GM18511 (cell line): Measurements from ENCODE around the gene EXOC7.

ENCODE experiments used
- ATAC-seq: cut with Tn5 transposase; IDR thresholded peaks from one replicate; pipeline ENCODE4 v1.9.1; 2021; ENCODE audit warnings: mild to moderate bottlenecking, moderate library complexity; ENCODE audit not compliant: unreplicated experiment

Gene EXOC7, protein sequence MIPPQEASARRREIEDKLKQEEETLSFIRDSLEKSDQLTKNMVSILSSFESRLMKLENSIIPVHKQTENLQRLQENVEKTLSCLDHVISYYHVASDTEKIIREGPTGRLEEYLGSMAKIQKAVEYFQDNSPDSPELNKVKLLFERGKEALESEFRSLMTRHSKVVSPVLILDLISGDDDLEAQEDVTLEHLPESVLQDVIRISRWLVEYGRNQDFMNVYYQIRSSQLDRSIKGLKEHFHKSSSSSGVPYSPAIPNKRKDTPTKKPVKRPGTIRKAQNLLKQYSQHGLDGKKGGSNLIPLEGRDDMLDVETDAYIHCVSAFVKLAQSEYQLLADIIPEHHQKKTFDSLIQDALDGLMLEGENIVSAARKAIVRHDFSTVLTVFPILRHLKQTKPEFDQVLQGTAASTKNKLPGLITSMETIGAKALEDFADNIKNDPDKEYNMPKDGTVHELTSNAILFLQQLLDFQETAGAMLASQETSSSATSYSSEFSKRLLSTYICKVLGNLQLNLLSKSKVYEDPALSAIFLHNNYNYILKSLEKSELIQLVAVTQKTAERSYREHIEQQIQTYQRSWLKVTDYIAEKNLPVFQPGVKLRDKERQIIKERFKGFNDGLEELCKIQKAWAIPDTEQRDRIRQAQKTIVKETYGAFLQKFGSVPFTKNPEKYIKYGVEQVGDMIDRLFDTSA

DNA sequence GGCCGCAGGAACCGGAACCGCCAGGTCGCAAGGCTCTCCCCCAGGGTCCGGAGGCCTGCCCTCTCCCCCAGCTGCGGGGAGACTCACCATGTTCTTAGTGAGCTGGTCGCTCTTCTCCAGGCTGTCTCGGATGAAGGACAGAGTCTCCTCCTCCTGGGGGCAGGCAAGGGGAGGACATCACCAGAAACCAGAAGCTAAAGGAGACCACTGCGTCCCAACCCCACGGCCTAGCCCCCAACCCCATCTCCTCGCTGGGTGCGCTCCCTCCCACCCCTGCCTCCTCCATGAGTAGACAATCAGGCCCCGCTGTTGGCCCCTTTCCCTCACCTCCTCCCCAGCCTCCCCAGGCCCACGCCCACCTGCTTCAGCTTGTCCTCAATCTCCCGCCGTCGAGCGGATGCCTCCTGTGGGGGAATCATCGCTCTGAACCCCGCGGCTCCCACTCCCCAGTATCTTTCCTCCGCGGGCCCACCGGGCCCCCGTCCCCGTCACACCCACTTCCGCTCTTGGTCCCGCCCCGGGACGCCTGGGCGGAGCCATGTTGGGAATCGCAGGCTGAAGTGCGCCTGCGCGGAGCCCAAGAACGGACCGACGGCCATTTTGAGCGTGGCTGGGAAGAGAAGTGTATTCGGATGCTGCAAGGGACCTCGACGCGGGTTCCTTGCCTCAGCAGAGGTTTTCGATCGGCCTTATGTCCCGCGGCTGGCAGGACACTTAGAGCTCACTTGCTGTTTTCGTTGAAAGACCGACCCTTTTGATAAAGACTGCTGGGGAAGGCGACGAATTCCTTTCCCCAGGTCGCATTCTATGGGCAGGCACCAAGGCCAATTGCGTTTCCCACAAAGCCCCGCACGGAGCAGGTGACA is at the start of gene EXOC7:
EXOC7 (minus strand) TSS at position 514 of the 866 bp plus-strand sequence; CDS start at position 419, 95 bp downstream.
- peak; percentile 80 for ATAC-seq

DNA sequence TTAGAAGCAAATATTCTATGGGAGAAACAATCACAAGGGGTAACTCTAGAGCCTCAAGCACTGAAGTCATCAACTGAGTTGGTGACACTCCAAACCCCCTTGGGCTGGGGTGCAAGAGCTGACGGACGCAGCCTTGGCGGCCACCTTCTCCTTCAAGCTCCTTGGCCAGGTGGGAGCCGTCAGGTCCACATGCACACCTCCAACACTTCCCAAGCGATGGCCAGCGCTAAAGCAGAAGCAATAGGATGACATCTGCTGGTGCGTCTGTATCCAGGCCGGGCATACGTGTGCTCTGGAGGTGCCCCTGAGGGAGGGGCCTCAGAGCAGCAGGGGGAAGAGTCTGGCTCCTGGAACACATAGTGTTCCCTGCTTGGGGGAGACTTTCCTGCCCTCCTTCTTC is 49.6 kb upstream of the EXOC7 start:
- no peak for ATAC-seq

DNA sequence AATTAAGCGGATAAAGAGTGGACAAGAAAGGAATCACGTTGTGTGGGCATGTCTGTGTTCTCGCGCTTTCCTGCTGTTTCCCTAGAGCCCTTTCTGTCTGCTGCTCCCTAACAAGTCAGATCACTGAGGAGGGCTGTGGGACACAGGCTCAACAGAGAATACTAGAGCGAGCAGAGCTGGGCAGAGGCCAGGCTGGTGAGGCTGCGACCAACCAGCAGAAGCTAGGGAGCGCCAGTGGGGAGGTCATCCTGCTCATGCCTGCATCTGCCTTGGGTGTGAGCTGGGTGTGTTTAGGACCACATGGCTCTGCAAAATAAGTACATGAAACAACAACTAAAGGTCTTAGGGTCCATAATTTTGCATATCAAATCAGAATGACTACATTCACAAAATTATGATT is 49.0 kb upstream of the EXOC7 start:
- no peak for ATAC-seq

DNA sequence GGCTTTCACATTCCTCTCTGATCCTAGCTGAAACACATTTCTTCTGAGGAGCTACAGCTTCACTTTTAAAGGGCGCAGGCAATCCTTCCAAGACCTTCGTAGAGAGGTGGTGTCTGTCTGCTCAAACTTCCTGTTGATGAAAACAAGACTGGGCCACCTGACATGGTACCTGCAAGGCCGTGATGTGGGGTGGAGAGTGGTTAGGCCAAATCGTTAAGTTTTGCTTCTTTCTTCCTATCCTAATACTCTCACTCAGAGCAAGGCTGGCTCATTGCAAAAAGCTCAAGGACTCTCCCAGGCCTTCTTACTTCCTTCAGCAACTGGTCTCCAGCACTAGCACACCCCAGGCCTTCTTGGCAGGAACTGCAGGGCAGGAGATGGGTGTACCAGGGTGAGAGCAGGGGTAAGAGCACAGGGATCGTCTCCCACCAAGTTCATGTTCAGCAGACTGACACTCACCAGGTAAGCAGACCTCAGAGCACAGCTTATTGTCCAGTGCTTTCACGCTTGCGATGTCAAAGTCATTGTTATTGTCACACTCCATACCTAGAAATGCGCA is 48.4 kb upstream of the EXOC7 start:
- ATAC-seq, result no peak

DNA sequence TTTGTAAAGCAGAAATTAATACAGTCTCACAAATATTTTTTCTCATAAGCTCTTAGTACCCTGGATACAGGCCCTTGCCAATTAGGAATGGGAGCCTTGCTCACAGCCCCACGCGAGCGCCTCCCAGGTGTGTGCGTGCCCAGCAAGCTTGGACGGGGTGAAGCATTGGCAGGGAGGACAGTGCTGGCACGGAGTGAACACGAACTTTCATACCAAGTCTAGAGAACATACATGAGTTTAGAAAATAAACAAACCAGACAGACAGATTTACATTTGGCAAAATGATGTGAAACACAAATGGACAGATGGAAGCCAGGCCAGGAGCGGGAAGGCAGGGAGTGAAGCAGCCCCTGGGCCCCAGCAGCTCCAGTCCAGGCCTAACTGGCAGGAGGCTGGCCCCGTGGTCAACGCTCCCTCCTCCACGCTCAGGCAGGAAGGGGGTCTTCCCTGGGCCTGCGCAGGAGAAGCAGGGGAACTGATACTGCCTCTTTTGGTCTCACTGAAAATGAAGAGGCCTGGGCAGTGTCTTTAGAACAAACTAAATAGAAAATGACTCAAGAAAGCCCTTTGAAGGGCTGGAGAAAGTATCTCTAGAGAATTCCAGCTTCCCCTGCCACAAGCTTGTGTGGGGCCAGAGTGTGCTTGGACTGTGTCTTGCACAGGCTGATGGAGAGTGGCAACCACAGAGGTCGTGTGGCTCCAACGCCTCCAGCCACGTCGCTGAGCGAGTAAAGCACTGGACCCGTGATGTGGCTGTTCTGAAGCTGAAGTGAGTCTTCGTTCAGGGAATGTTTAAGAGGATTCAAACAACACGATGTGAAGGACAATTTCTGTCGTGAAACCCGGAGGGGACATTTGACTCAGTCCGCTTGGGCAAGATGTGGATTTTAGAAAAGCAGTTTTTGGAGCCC is 47.4 kb upstream of the EXOC7 start:
- no peak for ATAC-seq

DNA sequence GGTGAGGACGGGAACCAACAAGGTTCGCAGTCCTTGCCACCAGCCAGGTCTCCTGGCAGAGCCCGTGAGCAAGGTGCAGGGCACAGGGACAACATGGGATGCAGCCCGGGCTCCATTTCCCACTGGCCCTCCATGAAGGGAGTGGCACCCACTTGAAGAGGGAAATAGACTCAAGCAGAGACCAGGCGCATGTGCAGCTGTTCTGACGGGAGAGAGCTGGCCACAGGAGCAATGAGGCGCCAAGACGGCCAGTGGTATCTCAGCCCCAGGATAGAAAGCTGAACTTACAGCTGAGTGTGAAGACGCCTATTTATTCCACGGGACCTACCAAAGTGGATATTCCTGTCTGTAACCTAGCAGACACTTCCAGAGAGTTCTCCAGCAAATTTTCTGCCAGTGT is 45.6 kb upstream of the EXOC7 start:
- no peak for ATAC-seq

DNA sequence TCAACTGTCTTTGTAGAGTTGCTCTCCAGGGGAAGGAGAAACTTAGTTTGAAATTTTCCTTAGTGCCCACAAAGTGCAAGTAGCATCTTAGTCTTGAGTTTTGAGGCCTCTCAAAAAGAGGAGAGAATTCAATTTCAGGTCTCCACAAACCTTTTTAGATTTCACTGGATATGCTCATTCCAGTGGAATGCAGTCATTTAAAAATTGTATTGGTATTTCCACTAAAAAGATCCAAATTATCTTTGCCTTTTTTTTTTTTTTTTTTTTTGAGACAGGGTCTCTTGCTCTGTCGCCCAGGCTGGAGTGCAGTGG is 44.4 kb upstream of the EXOC7 start:
- no peak for ATAC-seq

DNA sequence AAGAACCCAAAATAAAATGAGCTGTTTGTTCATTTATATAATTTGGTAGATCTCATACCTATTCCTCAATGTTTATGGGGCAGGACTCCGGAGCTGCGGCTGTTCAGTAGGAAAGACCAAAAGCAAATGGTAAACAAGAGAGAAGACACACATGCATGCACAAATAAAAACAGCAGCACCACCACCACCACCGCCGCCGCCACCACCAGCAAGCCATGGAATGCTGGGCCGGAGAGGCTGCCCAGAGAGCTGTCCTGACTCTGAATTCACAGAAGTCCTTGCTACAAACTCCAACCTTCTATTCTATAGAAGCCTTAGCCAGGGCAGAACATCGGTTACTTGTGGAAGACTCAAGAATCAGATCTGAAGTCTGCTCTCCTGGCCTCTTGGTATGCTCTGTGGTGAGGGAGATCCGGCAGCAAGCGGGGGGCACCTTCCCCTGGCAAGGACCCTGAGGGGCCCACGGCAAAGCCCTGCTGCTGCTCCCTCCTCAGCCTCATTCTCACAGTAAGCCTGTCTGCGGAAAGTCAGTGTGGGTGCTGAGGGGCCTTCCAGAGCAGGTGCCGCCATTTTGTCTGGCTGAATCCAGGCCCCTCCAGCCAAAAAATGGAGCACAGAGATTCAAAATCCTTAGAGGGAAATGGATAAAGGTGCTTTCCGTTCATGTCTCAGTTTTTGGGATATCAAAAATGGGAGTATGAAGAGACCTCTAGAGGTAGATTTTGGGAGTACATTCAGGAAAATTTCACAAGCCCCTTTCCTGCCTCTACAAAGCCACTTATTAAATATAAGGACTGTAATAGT is 43.8 kb upstream of the EXOC7 start:
- no peak for ATAC-seq

DNA sequence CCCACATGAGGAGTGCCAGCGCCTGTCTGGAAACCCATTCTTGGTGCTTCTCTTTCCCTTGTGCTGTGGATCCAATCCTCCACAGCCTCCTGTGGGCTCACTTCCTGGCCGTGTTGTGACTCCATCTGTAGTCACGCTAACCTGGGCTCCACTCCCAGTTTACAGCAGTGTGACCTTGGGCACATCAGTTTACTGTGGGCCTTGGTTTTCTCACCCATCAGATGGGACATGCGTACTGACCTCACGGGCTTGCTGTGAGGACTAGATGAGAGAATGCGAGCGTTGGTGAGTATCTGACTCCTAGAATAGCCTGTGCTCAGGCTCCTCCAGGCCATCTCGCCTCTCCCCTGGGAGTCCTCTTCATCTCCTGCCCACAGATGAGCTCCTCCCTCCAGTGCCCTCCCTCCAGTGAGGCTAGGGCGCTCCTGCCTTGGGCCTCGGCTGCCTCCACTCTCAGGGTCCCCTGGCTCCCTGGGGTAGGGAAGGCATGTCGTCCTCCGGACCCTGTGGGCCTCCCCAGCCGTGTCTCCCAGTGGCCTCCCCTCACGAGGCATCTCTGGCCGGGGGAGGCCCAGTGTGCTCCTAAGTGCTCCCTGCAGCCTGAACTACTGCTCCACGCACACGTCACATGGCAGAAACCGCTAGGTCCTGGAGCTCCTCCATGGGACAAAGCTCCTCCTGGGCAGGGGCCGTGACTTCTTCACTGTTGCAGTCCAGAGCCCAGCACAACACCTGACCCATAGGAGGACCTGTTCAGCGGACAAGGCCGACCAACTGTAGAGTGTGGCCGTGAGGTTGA is 42.7 kb upstream of the EXOC7 start:
- ATAC-seq, result no peak

DNA sequence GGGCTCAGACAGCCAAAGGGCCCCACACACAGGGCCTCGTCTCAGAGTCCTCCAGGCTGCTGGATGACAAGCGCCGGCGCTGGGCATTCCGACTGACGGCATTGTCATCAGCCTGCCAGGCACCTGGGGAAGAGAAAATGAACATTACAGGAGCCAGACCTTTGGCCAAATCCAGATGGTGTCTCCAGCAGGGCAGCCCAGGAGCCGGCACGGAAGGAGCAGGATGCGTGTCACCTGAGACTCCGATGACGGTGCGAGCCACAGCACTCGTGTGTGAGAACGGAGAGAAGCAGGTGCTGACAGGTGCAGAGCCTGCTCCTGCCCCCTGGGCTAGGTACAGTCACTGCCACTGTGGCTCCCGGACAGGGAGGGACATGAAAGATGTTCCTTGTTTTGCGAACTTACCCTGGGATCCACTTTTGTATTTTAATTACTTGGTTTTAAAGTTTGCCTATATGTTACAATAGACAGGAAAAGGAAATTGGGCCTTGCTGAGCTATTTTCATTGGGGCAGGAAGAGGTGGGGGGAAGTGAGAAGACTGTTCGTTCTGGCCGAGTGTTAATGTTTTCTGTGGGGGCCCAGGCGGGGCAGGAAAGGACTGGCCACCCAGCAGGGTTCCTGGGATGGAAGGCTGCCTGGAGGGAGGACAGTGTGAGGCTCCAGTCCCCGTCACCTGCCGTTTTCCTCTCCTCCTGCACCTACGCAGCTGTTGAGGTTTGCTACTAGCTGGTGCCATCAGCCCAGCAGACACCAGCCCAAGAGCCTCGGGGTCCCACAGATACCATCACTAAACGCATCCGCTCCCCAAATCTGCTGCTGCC is 41.9 kb upstream of the EXOC7 start:
- no peak for ATAC-seq

DNA sequence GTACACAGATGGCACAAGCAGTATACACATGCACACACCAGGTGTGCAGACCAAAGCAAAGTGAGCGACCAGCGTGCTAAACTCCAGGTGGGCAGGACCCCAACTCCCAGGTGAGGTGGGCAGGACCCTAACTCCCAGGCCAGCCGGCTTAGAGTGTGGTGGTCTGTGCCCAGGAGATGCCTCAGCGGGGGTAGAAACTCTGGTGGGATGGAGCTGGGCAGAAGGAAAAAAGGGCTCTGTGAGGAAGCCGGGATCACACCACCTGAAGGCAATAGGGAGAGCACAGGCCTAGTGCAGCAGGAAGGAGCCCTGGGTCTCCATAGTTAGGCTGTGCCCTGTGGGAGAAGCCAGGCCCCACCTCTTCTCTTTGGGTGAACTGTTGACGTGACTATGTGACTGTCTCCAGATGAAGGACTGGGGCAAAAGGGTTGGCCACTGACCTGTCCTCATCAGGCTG is 39.0 kb upstream of the EXOC7 start:
- no peak for ATAC-seq

DNA sequence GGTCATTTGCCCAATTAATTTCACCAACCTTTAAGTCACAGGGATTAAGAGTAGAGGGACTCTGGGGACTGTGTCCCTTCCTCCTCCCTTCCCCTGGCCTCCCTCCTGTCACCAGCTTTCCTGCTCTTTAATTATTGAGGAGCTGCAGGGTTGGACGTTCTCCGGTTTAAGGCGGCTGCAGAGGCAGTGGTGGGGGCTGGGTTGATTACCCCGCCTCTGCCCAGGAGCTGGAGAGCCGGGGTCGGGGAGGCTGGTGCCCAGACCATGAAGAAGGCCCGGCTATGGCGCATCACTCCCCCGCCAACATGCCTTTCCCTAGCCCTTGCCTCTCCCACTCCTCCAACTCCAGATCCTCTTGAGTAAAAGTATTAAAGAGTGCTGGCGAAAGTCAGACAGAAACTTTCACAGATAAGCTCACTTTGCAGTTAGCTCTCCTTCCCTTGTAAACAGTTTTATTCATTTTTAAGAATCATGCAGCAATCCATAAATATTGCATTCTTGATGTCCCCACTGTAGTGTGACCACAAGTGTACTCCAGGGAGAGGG is 38.5 kb upstream of the EXOC7 start:
- ATAC-seq, result no peak

DNA sequence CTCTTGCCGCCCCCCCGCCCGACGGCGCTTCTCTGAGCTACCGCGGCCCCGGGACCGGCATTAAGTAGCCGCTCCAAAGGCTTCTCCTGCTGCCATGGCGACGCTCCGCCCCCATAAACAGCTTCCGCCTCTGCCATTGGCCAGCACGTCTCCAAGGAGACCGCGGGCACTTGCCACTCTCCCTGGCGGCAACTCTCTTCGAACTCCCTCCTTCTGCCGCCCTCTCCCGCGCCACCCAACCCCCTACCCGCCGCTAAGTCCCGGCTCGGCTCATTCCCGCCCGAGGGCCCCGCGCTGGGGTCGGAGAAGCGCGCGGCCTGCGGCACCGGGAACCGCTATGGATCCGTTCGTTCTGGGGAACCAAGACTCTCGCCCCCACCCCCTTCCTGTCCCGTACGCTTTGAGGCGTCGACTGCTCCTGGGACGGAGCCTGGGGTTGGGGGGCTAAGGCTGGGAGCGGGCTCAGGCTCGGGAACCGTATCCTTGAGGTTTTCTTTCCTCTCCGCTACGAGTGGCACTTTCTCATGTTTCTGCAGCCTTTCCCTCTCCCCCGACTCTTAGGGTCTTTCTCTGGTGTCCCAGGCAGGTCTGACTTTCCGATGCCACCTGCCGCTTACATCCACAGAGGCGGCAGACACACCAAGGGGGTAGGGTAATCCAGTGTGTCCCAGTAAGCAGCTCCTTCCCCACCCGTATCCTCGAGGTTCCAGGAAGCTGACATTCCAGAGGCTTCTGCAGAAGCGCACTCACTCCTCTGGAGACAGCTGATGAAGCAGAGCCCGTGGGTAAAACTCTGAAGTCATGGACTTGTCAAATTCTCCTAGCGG is 37.8 kb upstream of the EXOC7 start, which contains the start of gene FOXJ1:
FOXJ1 (minus strand) TSS at position 34 of the 827 bp plus-strand sequence. CDS start 850 bp downstream, outside the sequence.
- ATAC-seq, result peak; percentile 67

DNA sequence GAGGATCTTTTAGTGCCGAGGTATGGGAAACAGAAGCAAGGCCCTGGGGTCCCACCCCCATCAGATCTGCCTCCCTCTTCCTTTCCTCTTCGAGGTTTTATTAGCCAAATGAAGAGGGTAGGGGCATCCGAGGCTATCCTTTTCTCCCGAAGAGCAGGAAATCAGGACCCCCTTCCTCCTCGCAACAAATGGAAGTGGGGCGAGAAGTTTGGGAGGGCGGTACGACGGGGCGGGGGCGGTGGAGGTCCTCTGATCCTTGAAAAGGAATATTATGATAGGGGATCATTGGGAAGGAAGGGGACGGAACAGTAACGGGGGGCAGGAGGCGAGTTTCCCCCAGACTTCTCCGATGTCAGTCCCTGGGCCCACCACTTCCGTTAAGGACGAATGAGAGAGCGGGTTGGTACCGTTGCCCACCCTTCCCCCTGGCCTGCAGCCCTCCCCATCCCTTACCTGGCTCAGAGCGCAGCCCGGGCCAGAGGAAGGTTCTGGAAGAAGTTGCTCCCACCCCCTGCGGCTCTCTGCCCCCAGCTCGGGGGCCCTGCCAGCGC is 37.1 kb upstream of the EXOC7 start:
- ATAC-seq, result peak; percentile 16

DNA sequence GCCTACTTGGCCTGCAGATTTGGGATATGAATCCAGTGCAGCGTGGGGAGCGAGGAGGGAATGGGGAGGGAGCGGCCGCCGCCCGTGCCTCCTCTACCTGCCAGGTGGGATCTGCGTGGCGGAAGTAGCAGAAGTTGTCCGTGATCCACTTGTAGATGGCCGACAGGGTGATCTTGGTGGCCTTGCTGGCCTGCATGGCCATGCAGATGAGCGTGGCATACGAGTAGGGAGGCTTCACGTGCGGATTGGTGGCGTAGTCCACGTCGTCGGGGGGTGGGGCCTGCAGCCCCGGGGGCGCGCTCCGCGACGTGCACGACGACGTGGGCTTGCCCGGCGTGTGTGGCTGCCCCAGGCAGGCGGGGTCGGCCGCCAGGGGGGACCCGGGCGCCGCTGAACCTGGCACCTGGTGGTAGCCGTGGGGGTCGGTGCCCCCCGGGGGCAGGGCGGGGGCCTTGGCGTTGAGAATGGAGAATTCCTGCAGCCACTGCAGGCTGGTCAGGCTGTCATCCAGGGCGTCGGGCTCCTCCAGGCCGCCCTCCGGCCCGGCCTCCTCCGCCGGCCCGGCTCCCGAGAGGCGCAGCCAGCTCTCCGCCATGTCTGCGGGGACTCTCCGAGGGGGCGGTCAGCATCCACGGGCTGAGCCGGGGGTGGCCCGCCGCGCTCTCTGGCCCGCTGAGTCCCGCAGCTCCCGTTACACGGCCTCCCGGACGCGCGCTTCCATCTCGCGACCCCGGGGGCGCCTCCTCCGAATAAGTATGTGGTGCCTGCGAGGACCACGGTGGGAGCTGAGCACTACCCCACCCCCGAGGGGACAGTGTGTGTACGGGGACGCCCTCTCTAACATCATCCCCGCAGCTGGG is 36.4 kb upstream of the EXOC7 start:
- no peak for ATAC-seq
